Measurements from ENCODE around the gene DENND2A. TPM values are rescaled to one million over a fixed set of nuclear protein-coding genes. Genes with fewer than 3 reads are reported as not detected.

The DENND2A gene
- total RNA-seq, 1 experiment from 2014 or later, result not detected

GRCh38 chr7:140585333-140585732, 55.3 kb downstream of the DENND2A start:
- Mint-ChIP-seq H3K27me3 (ENCODE audit: unreplicated experiment) (peaks cover 23% of the 10 kb centered on the region), H3K9me3 (ENCODE audit: low read depth, unreplicated experiment) (no peaks in the 10 kb centered on the region), H3K4me1 (ENCODE audit: low read depth, unreplicated experiment) (no peaks in the 10 kb centered on the region), H3K27ac (ENCODE audit: unreplicated experiment) (no peak overlapping the region), H3K36me3 (ENCODE audit: insufficient read depth, unreplicated experiment) (no peaks in the 10 kb centered on the region), H3K4me3 (ENCODE audit: low read depth, unreplicated experiment) (no peak overlapping the region)
- no TSS peak for BruUV-seq (replicated peaks)
- no peak for DNase-seq
- intact Hi-C loops (cut with micrococcal nuclease; ENCODE audit: unreplicated experiment), result no loop called here
- no peak for TF ChIP-seq CTCF (IDR thresholded peaks at IDR 0.05; ENCODE audit: unreplicated experiment)
- CTCF ChIA-PET, result no interaction called here

- intact Hi-C loops (cut with micrococcal nuclease; ENCODE audit: unreplicated experiment), result no loop called here
- TF ChIP-seq CTCF (IDR thresholded peaks at IDR 0.05; ENCODE audit: unreplicated experiment), result no peak
- no peak overlapping the region for H3K4me3 Mint-ChIP-seq (ENCODE audit: low read depth, unreplicated experiment)
- no peaks in the 10 kb centered on the region for H3K4me1 Mint-ChIP-seq (ENCODE audit: low read depth, unreplicated experiment)
- H3K36me3 Mint-ChIP-seq (ENCODE audit: insufficient read depth, unreplicated experiment), result no peaks in the 10 kb centered on the region
- no TSS peak for BruUV-seq (replicated peaks)
- H3K9me3 Mint-ChIP-seq (ENCODE audit: low read depth, unreplicated experiment), result no peaks in the 10 kb centered on the region
- DNase-seq, result no peak
- CTCF ChIA-PET, result no interaction called here
- H3K27me3 Mint-ChIP-seq (ENCODE audit: unreplicated experiment), result peaks cover 23% of the 10 kb centered on the region
- H3K27ac Mint-ChIP-seq (ENCODE audit: unreplicated experiment), result no peak overlapping the region
These were observed 56.3 kb downstream of the DENND2A start for GRCh38 chr7:140584195-140584851.

- Mint-ChIP-seq H3K4me3 (ENCODE audit: low read depth, unreplicated experiment) (no peak overlapping the region), H3K27ac (ENCODE audit: unreplicated experiment) (no peak overlapping the region), H3K4me1 (ENCODE audit: low read depth, unreplicated experiment) (no peaks in the 10 kb centered on the region), H3K36me3 (ENCODE audit: insufficient read depth, unreplicated experiment) (no peaks in the 10 kb centered on the region), H3K9me3 (ENCODE audit: low read depth, unreplicated experiment) (no peaks in the 10 kb centered on the region), H3K27me3 (ENCODE audit: unreplicated experiment) (peaks cover 24% of the 10 kb centered on the region)
- intact Hi-C loops (cut with micrococcal nuclease; ENCODE audit: unreplicated experiment), result no loop called here
- CTCF ChIA-PET, result interaction anchor here (1.1 kb wide), 1 partner anchor 10 kb away, joined by 3 read pairs; no protein-coding TSS in a partner anchor
- no TSS peak for BruUV-seq (replicated peaks)
- TF ChIP-seq CTCF (IDR thresholded peaks at IDR 0.05; ENCODE audit: unreplicated experiment), result no peak
- no peak for DNase-seq
These were observed 59.2 kb downstream of the DENND2A start for GRCh38 chr7:140581411-140581810.

GRCh38 chr7:140577651-140578050, 63.0 kb downstream of the DENND2A start:
- no TSS peak for BruUV-seq (replicated peaks)
- CTCF ChIA-PET, result no interaction called here
- no peaks in the 10 kb centered on the region for H3K4me1 Mint-ChIP-seq (ENCODE audit: low read depth, unreplicated experiment)

More at GRCh38 chr7:140577651-140578050, 63.0 kb downstream of the DENND2A start:
- H3K4me3 Mint-ChIP-seq (ENCODE audit: low read depth, unreplicated experiment), result no peak overlapping the region
- no peaks in the 10 kb centered on the region for H3K9me3 Mint-ChIP-seq (ENCODE audit: low read depth, unreplicated experiment)
- no peak for TF ChIP-seq CTCF (IDR thresholded peaks at IDR 0.05; ENCODE audit: unreplicated experiment)
- no peak overlapping the region for H3K27ac Mint-ChIP-seq (ENCODE audit: unreplicated experiment)
- DNase-seq, result no peak
- peaks cover 17% of the 10 kb centered on the region for H3K27me3 Mint-ChIP-seq (ENCODE audit: unreplicated experiment)
- H3K36me3 Mint-ChIP-seq (ENCODE audit: insufficient read depth, unreplicated experiment), result no peaks in the 10 kb centered on the region
- intact Hi-C loops (cut with micrococcal nuclease; ENCODE audit: unreplicated experiment), result no loop called here
